Measurements from ENCODE around the gene RNF213. TPM values are rescaled to one million over a fixed set of nuclear protein-coding genes. Genes with fewer than 3 reads are reported as not detected.

RNF213 gene
- total RNA-seq, 4 donors from 2014 or later: 83.6 to 205 (median 103) TPM

DNA sequence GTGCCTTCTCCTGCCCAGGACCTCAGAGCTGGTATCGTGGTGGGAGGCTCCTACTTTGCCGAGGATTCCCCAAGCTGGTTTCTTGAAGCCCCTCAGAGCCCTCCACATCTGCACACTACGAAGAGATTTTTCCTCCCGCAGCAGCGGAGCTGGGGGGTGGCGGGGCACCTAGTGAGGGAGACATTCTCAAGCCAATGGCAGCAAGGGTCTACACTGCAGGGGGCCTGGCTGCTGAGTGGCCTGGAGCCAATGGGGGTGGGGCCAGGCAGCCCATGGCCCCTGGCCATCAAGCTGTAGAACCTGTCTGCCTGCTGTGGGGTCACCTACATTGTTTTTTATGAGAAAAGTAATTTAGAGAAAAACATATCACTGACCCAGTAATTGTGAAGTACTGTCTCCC, 35.4 kb upstream of the RNF213 start:
- ATAC-seq (ENCODE audit: low FRiP score) (no peak), DNase-seq (ENCODE audit: low spot score) (no peak)
- TF ChIP-seq CTCF (IDR thresholded peaks at IDR 0.05): no peak

- DNase-seq (ENCODE audit: low spot score) (no peak), ATAC-seq (ENCODE audit: low FRiP score) (no peak)
- no peak for TF ChIP-seq CTCF (IDR thresholded peaks at IDR 0.05)
Measured at GRCh38 chr17:80227156-80227555, 33.5 kb upstream of the RNF213 start.

GRCh38 chr17:80227666-80228065, 33.0 kb upstream of the RNF213 start:
- no peak for DNase-seq (ENCODE audit: low spot score)
- ATAC-seq (ENCODE audit: low FRiP score): no peak
- TF ChIP-seq CTCF (IDR thresholded peaks at IDR 0.05): no peak

DNA sequence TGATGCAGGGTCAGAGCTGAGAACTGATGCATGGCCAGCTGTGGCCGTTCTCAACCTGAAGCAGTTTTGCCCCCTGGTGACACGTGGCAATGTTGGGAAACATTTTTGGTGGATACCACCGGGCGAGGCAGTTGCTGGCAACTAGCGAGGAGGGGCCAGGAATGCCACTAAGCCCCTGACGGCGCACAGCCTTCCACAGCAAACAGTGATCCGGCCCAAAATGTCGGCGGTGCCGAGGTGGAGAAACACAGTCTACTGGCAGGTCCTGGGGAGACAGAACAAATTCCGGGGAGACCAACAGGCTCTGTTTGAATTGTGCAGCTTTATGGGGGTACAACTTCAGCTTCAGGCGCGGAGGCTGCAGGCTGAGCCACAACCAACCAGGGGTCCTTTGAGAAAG, 32.2 kb upstream of the RNF213 start:
- DNase-seq (ENCODE audit: low spot score) (no peak), ATAC-seq (ENCODE audit: low FRiP score) (no peak)
- TF ChIP-seq CTCF (IDR thresholded peaks at IDR 0.05): no peak

- ATAC-seq (ENCODE audit: low FRiP score) (no peak), DNase-seq (ENCODE audit: low spot score) (no peak)
- TF ChIP-seq CTCF (IDR thresholded peaks at IDR 0.05): no peak
Measured at GRCh38 chr17:80229011-80229410, 31.6 kb upstream of the RNF213 start.

DNA sequence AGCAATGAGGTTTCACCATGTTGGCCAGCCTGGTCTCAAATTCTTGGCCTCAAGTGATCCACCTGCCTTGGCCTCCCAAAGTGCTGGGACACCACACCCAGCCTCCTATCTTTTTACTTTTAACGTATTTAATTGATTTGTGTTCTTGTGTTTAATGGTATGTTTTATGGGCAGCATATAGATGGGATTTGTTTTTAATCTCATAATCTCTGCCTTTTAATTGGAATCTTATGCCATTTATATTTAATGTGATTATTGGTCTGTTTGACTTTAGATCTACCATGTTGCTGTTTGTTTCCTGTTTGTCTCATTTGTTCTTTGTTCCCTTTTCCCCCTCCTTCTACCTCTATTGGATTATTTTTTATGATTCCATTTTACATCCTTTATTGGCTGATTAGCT, 28.2 kb upstream of the RNF213 start:
- DNase-seq (ENCODE audit: low spot score) (no peak), ATAC-seq (ENCODE audit: low FRiP score) (no peak)

More for the DNA sequence above, 28.2 kb upstream of the RNF213 start:
- TF ChIP-seq CTCF (IDR thresholded peaks at IDR 0.05): no peak

Measured in omental fat pad (tissue), 4 donors.